Activated CD4-positive, CD25-positive, alpha-beta regulatory T cell treated with anti-CD3 and anti-CD28 coated beads, Interleukin-2, amount 50 U/mL, for 16 hours (primary cell): ENCODE measurements around the gene LARGE1.
"Not testable (repeated sequence)": the region's sequence is repeated elsewhere in the genome, so short reads cannot be mapped to it uniquely, and the experiment has no call there.

Experiments used
- DNase-seq: peaks from one replicate; pipeline ENCODE4 v3.0.0-alpha.2; 2020; ENCODE audit warnings: low read depth, low spot score

LARGE1 gene

DNA sequence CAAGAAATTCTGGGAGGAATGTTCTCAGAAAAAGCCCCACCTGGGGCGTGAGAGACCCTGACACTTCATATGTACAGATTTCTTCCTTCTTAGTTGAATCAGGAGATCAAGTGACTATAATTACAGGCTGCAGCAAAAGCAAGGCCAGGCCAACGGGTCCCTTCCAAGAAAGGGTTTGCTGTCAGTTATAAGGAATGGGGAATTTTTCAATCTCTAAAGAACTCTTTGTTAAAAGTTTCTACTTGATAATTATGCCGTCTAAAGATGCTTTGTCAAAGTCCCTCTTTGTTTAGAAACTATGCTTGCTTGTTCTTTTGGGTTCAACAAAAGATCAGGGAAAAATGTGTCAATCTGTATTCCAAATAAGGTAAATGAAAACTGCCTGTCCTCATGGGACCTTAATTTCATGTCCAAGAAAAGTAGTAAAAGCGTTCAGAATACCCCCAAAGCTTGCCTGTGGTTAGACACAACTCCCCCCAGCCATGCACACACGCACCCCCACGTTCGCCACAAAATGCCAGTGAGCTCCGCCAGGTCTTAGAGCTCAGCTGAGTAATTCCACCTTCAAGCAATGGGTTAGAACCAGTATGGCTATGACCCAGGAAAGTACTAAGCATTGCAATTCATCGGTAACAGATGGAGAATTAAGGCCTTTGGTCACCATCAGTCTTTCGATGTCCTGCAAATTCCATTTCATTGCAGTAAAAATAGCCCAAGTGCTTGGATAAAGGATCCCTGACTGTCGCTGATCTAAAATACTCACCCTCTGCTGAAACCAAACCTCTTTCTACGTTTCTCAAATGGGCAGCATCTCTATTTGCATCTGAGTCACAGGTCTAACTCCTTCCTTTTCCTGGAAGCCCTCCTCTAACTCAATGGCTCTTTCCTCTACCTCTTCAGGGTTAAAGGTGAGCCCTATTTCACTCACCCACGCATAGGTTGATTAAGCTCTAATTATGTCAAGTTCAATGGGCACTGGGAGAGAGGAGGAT lies 442.9 kb downstream of the LARGE1 start:
- DNase-seq = no peak

DNA sequence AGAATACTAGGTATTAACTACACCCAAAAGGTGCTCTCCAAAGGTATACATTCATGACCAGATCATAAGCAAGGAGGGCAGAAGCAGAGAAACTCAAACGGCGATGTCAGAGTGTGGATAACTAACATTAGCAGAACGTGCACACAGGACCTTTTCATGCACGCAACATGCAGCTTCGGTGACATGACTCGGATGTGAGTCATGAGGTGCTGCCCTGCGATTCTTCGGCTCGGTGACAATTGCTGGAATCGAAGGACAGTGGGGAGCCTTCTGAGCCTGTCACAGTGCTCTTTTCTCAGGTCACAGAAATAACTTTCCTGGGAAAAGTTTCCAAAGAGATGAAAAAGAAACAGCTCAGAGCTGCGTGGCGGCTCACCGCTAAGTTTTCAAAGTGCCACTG lies 443.6 kb downstream of the LARGE1 start:
- no peak for DNase-seq

DNA sequence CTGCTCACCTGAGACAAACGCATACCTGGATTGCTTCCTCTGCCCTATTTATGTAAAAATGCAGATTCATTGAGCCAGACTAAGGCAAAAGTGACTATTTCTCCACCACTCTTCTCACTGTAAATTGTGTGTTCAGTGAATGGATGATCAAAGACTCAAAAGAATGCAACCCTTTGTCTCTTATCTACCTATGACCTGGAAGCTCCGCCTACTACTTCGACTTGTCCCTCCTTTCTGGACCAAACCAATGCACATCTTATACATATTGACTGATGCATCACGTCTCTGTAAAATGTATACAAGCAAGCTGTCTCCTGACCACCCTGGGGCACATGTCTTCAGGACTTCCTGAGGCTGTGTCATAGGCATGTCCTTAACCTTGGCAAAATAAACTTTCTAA lies 444.1 kb downstream of the LARGE1 start:
- DNase-seq = no peak

DNA sequence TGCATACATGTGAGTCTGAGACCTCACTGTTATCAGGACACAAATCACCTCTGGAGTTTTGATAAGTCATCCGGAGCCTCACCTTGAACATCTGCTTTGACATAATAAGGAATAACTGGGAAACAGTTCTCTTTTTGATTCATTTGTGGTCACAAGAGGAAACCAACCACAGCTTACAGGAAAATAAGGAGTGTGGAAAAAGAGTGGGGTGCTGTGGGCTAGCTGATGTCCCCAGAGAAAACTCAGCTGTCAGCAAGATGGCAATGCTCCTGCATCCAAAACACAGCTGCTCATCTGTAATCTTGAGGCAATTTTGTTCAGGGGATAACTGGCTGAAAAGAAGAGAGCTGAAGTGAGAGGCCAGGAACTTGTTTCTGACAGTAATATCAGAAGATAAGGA lies 445.7 kb downstream of the LARGE1 start:
- no peak for DNase-seq

DNA sequence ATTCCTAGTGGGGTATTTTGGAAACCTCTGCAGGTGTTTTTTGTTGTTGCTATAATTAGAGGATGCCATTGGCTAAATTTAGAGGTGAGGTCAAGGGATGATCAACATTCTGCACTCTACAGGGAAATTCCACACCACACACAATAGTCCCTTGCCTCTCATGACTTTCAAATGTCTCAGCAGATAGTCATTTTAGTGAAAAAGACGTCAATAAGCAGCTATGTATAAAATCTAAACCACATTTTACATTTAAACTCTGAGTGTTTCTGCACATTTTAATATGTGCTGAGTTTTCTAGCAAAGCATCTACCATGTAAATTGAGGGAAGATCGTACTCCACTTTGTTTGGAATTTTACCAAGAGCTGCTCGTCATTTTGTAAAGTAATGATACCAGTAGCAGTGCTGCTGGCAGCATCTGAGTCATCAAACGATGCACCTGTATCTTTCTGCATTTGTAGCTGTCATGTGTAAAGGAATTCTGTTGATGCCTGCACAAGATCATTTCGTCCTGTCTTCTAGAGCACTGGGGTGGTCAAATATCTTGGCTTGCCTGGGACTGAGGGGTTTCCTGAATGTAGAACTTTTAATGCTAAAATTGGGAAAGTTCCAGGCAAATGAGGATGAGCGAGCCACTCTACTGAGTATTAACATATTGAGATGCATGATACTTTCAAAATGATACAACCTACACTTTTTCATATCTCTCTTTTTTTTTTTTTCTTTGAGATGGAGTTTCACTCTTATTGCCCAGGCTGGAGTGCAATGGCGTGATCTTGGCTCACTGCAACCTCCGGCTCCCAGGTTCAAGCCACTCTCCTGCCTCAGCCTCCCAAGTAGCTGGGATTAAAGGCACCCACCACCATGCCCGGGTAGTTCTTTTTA lies 447.6 kb downstream of the LARGE1 start:
- no peak for DNase-seq

DNA sequence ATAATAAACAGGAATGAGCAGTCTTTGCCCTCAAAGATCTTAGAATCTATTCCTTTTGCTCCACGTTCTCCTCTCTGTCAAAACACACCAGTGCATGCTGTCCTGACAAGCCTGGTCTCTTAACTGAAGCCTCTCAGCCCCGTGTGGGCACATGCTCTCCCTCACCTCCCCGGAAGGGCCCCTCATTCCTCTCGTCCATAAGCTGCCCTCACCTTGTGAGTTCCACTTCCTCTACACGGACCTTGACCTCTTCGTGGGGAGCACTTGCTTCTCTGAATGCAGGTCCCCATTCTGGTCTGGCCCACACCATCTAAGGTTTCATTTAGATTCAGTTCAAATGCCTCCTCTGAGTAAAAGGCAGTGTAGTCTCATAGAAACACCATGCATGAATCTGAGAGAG lies 449.8 kb downstream of the LARGE1 start:
- DNase-seq = no peak

DNA sequence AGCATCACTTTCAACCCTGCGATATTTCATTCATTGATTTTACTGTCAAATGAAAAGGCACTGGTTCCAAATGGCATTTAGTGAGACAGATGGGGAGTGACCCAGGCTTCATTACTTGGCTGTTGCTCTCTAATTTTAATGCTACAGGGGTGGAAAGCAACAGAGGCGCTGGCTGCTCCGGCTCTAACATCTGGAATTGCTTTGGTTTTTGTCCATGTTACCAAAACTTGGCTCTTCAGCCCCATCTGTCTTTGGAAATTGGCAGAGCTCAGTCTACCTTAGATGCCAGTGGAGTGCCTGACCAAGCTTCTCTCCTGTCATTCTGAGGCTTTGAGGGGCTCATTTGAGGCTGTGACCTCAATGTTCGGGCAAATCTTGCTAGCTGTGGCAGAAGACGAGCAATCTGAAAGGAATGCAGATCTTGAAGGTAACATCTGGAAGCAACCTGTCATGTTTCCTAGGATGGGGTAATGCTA lies 452.6 kb downstream of the LARGE1 start:
- DNase-seq = no peak

DNA sequence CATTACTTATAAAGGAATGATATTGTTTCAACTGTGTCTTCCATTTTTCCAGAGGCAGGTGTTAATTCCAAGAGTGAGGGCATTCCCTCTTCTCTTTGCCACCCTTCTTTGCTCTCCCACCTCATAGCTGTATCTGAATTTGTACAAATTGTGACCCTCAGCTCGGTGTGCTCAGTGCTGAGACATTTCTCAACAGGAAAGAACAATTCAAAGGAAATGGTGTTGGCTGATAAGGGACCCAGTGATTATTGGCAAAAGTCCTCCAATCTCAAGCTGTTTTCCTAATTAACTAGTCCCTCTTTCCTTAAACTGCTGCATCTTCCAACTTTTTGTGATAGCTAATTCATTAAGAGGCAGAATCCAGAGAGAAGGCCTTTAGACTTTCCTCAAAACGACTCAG lies 453.2 kb downstream of the LARGE1 start:
- no peak for DNase-seq

DNA sequence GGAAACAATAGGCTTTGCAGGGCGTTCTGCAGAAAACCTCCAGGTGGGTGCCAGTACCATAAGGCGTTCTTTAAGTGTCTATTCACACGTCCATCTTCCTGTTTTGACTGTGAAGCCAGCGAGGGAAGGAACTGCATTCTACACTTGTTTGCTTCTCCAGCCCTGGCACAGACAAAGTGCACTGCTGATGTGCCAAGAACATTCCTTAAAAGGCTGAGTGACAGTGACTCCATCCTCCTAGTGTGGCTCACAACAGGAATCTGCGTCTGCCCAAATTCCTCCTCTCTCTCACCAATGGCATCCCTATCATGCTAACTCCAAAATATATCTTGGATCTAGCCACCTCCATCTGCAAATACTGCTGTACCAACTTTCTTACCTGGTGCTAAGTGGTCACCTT lies 454.7 kb downstream of the LARGE1 start:
- no peak for DNase-seq

DNA sequence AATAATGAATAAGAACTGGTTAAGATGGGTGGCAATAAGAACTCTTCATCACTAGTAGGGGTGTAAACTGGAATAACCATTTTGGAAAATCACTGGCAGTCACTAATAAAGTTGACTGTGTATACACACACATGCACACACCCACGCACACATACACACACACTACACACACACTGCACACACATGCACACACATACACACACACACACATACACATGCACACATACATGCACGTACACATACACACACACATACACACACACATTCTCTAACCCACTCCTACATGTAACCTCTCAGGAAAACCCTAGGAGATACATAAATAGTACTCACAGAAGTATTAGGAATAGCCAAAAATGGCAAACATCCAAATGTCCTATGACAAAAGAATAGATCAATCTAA lies 455.6 kb downstream of the LARGE1 start:
- DNase-seq = no peak

DNA sequence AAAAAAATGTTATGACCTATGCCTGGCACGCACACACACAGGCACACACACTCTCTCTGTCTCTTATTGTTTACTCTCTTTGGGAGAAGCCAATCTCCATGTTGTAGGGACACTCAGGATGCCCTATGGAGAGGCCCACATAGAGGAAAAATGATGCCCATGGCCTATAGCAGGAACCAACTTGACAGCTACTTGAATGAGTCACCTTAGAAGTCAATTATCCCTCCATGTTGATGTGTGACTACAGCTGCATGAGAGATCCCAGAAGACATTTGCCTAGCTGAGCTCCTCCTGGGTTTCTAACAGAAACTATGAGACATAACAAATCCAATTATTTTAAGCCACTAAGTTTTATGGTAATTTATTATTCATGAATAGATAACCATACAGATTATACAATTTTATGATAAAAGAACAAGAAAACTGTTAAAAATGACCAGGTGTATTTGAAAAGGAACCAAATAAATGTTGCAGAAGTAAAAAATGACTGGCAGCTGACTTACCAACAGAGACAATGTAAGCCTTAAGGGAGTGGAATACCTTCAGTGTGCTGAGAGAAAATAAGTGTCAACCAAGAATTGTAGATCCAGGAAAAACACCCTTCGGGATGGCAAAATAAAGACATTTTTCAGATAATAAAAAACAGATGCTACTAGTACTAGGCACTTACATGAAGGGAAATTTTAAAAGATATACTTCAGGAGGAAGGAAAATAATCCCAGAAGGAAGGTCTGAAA lies 458.4 kb downstream of the LARGE1 start:
- DNase-seq = no peak

DNA sequence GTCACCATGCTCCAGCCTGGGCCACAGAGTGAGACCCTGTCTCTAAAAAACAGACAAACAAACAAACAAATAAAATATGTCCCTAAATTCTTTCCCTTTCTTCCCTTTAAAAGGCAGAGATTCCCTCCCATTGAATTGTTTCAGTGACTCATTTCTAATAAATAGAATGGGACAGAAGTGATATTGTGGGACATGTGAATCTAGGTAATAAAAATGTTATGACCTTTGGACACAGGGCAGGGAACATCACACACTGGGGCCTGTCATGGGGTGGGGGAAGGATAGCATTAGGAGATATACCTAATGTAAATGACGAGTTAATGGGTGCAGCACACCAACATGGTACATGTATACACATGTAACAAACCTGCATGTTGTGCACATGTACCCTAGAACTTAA lies 459.0 kb downstream of the LARGE1 start:
- DNase-seq = not testable (repeated sequence)

DNA sequence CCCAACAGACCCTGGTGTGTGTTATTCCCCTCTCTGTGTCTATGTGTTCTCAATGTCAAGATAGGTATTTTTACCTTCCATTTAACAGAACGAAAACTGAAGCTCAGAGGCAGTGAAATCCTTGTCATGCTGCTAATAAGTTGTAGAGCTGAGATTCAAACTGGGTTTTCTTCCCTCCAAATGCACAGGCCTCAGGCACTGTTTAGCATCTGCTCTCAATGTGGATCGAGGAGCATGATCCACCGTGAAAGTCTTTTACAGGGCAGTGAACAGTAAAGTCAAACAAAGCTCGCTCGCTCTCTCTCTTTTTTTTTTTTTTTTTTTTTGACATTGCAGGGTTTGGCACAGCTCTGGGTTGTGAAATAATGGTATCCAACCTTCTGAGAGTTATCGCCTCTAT lies 461.1 kb downstream of the LARGE1 start:
- no peak for DNase-seq

DNA sequence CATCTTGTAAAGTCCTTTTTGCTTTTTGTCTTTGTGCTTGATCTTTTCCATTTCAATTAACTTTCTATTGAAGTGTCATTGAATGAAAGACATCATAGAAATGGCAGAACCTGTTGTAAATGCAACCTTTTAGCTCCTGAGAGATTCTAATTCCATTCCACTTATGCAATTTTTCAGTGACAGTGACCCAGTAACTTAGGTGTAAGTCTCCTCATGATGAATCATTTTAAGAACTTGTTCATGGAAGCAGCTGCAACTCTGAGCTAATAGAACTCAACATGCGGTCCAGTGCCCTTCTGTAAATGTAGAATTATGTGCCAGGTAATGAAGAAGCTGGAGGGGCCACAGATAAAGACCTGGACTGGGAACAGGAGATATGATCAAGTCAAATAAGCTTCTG lies 463.8 kb downstream of the LARGE1 start:
- no peak for DNase-seq

DNA sequence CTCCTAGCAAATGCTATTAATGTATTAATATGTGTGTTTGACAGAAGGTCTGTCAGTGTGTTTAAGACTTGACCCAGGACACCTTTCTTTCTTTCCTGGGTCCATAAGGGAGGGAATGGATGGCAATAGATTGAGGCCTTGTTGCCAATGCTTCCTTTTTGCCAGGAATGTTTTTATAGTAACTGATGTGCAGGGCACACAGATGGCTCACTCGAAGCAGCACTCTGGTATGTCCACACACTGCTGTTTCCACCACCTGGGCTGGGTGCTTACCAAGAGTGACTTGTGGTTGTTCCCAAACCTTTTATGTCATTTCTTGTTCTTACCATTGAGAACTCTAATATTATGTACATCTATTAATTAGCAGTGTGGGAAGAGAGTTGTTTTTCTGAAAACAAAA lies 465.2 kb downstream of the LARGE1 start:
- DNase-seq = no peak

DNA sequence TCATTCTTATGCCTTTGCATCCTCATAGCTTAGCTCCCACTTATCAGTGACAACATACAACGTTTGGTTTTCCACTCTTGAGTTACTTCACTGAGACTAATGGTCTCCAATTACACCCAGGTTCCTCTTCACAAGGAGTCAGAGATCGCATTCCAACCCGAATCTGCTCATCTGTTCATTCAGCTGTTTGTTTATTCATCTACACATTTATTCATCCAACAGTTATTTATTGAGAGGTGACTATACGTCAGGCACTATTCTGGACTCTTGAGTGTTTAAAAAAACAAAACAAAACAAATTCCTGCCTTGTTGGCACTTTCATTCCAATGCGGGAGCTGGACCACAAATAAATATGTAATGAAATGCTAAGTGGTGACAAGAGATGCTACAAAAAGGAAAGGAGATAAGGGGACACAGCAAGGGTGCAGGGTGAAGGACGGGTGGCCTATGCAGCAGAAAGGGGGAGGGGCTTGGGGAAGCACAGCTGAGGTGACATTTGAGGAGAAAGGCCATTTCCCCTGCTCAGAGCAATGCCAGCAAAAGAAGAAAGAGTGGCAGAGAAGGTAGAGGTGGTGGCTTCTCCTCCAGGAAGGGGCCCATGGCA lies 468.3 kb downstream of the LARGE1 start:
- DNase-seq = no peak

DNA sequence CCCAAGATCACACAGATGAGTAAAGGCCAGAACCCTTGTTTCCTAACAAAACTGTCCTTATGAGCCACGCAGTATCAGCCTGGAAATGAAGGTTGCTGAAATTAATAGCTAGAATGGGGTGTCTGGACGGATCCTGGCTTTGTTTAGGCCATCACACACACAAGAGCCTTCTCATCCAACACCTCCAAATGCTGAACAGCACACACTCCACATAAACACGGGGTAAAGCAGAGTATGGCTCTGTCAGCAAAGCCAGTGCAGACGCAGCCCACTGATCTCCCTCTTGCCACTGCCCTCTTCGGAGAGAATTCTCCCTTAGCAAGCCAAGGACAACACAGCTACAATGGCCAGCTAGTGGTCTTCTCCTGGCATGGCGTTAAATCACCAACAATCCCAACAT lies 469.5 kb downstream of the LARGE1 start:
- no peak for DNase-seq

DNA sequence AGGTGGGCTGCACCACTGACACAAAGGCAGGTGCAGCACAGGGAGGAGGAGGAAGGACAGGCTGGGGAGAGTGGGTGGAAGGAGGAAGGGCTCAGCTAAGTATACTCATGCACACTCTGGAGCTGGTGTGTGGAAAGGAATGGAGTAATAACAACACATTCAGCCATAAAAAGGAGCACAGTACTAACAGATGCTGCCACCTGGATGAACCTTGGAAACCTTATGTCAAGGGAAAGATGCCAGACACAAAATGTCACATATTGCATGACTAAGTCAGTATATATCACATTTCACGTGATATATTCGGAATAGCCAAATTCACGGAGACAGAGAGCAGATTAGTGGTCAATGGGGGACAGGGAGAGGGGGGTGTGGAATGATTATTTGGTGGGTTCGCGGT lies 472.5 kb downstream of the LARGE1 start:
- DNase-seq = no peak

DNA sequence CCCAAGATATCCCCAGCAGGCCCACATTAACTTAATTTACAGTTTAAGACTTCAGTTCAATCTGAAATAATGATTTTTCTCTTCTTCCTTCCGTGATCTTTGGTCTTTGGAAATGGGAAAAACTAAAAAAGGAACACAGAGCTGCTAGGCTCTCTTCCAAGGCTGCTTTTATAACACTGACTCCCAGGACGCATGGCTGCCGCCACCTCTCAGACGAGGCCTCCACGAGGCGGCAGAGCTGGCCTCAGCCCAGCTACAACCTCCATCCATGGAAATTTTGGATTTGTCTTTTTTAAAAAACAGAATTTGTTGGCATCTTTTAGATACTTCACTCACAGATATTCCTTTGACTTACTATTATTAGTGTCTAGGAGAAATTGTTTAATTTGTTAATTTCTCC lies 476.6 kb downstream of the LARGE1 start:
- DNase-seq = no peak

DNA sequence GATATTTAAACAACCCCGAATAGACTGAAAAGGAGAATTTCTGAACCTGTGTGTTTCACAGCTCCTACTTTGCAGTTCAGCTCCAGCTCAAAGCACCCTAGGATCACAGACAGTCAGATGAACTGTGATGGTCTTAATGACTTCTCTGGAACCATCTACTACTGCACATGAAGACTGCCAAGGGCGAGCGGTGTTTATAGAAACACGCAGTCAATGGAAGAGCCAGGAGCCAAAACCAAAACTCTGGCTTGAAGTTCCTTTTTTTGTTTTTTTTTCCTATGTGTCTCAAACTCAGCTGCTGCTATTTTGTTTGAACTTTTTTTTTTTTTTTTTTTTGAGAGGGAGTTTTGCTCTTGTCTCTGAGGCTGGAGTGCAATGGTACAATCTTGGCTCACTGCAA lies 479.5 kb downstream of the LARGE1 start:
- DNase-seq = no peak

DNA sequence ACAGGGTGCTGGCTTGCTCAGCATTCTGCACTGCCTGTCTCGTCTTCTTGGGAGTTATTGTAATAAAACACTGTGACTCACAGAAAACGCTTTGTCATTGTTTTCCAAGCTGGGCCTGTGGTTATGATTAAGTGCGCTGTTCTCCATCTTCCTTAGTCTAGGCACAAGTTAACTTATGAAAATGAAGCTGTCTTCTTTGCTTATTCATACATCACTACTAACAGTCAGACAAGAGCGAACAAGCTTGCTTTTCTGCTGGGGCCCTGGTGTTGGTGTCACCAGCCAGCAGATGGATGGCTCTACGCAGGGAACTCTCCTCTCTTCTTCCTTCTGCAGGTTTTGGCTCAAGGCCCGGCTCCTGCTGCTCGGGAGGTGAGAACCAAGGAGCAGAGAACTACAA lies 482.0 kb downstream of the LARGE1 start:
- no peak for DNase-seq
